HG03103 (cell line): ENCODE results near the gene POP4.

Source experiments
- ATAC-seq: cut with Tn5 transposase; IDR thresholded peaks from one replicate; pipeline ENCODE4 v1.9.1; 2021; ENCODE audit warnings: low read depth; ENCODE audit not compliant: unreplicated experiment

The POP4 gene

GRCh38 chr19:29660835-29661234 lies 54.8 kb downstream of the POP4 start:
- no peak for ATAC-seq

DNA sequence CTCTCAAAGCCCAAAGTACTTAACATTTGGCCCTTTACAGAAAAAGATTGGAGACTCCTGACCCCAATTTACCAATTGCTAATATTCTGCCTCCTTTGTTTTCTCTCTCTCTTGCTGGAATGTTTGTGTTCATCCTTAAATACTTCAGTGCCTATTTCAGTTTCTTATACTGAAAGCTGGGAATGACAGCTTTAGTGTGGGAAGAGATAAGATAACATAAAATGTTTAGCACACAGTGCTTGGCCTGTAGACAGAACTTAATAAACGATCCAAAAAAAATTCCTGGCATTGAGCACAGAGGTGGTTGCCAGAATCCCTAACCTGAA lies 56.2 kb downstream of the POP4 start:
- no peak for ATAC-seq

DNA sequence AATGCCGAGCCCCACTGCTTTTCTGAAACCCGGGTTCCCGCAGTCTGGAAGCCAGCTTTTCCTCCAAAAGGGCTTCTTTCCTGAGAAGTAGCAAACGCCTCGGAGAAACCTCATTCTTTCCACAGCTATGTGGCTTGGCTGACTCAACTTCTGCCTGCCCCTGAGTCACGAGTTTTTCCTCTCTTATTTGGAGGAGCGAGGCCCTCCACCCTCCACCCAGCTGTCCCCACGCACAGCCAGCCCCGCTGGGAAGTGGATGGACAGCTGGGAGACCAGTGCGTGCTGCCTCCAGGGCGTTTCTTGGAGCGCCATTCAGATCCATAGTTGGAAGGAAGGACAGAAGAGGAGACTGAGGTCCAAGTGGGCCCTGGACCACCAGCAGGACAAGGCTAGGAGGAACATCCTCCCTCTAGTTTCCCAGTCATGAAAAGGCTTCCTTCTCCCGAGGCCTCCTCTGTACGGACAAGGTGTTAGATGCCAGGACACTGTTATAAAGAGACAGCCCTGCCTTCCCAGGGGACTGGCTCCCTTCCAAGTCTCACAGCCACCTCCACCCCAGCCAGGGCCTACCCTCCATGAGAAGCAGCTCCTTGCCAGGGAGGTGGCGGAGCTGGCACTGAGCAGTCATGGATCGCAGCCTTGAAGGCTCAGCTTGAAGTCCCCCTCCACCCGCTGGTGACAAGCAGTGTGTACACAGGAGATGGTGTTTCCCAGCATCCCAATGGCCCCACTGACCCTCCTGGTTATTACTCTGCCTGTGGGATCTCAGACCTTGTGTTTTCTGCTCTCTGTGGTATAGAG lies 56.7 kb downstream of the POP4 start:
- no peak for ATAC-seq

DNA sequence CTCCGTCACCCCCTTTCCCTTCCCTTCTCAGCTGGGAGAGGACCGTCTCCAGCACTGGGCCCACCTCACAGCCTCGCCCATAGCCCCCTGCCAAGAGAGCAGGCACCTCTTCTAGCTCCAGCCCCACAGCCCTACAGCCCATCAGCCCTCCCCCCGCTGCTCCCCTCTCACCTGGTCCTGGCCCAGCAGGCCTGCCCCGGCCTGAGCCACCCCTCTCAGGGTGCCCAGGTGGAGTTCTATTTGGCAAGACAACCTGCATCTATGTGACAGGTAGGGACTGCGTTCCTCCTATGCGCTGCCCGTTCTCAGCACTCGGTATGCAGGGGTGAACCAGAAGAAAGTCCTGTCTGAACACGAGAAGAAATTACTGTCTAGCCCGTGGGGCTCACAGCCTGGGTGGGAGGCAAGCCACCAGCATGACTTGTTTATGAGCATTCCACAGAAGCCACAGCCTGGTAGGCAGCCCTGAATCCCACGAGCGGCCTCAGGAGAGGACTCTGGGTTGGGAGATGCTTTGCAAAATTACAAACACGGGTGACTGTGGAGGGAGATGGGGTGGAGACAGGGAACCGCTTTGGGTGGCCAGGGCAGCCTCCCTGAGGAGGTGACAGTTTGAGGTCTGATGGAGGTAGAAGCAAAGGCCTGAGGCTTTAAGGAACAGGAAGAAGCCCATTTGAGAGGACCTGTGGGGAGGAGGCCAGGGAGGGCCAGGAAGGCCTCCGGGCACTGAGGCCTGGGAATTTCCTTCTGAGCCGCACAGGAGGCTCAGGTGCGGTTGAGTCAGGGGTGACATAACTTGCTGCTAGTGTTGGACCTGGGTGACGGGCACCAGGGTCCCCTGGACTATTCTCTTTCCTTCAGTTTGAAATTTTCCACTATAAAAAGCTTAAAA lies 58.0 kb downstream of the POP4 start:
- no peak for ATAC-seq

GRCh38 chr19:29664753-29665214 lies 58.7 kb downstream of the POP4 start:
- ATAC-seq = no peak

- peak; percentile 89 for ATAC-seq
Observed at GRCh38 chr19:29665215-29665825, 59.2 kb downstream of the POP4 start, which contains the start of gene PLEKHF1. TSS of gene PLEKHF1 (plus strand) at chr19:29665461. CDS start at chr19:29673840, 8,379 bp downstream.

DNA sequence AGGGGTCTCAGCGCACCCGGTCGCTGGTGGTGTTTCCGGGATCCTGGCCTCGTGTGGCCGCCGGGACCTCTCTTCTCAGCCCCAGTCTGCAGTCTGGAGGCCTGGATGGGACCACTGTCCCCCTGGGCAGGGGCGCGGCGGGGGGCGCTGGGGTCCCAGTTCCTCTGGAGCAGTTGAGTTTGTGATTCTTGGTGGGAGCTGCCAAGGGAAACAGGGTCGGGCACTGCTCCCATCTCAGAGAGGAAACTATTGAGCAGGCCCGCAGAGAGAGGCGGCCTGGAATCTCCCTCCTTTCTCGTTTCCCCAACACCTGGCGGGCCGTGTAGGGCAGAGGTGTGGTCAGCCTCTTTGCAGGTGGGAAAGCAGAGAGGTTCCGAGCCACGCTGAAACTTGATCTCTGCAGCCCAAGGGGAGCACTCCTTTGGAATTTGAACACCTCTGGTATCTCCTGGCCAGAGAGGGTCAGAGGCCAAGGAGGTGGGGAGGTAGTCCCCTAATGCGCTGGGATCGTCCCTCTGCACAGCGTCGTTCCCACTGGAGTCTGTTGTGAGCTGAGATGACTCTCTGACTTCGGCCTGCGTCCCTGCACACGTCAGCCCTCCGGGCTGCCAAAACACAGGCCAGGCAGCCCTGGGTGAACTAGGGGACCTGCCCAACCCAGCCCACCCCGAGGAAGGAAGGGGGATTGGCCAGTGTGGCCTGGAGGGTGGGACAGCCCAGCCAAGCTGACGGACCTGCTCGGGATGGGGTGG lies 59.9 kb downstream of the POP4 start:
- ATAC-seq = no peak
